A673 (cell line): ENCODE results near the gene PNKD. TPM values are rescaled to one million over a fixed set of nuclear protein-coding genes. Genes with fewer than 3 reads are reported as not detected.

Experiments
- BruUV-seq: library from RNA; stranded (reverse); fragments of 400-500 nt; replicated peaks from 2 replicates; lab custom pipeline; 2021; lab: Mats Ljungman, UMichigan
- CTCF ChIA-PET: fragments of 300-600 bp; sonication (Branson Sonifier 250); formaldehyde crosslinking; loops from one replicate; lab custom pipeline; 2022; ENCODE audit warnings: antibody characterized with exemption; lab: Charles Lee
- POLR2A ChIA-PET: fragments of 300-600 bp; sonication (Branson Sonifier 250); formaldehyde crosslinking; loops from one replicate; lab custom pipeline; 2022; ENCODE audit warnings: antibody characterized with exemption; ENCODE audit not compliant: low non-redundant PET; lab: Charles Lee
- DNase-seq: peaks from one replicate; pipeline ENCODE4 v3.0.0-alpha.2; 2015; ENCODE audit warnings: low spot score
- H3K27ac ChIP-seq: fragments of 200-600 bp; sonication (generic); 2 replicates; pipeline ENCODE4 v1.5.1; 2016; ENCODE audit warnings: mixed run types, low read depth, mild to moderate bottlenecking, mixed read lengths, antibody characterized with exemption, low read length; ENCODE audit not compliant: poor library complexity, severe bottlenecking
- H3K27me3 ChIP-seq: fragments of 200-600 bp; sonication (generic); replicated peaks from 2 replicates; pipeline ENCODE4 v1.6.1; 2017; ENCODE audit warnings: mixed run types, low read depth, mild to moderate bottlenecking, mixed read lengths, antibody characterized with exemption, low read length; ENCODE audit not compliant: insufficient read depth, poor library complexity
- H3K36me3 ChIP-seq: fragments of 200-600 bp; sonication (generic); 2 replicates; pipeline ENCODE4 v1.6.1; 2016; ENCODE audit warnings: mixed run types, mild to moderate bottlenecking, mixed read lengths, antibody characterized with exemption, low read length; ENCODE audit not compliant: insufficient read depth, poor library complexity, severe bottlenecking
- H3K4me1 ChIP-seq: fragments of 200-600 bp; sonication (generic); 2 replicates; pipeline ENCODE4 v1.6.1; 2017; ENCODE audit warnings: mixed run types, mild to moderate bottlenecking, mixed read lengths, antibody characterized with exemption, low read length; ENCODE audit not compliant: insufficient read depth, poor library complexity, severe bottlenecking
- H3K4me3 ChIP-seq: fragments of 200-600 bp; sonication (generic); 2 replicates; pipeline ENCODE4 v1.5.1; 2016; ENCODE audit warnings: low read depth, mixed run types, mild to moderate bottlenecking, mixed read lengths, low read length; ENCODE audit not compliant: poor library complexity, severe bottlenecking
- H3K9me3 ChIP-seq: fragments of 200-600 bp; sonication (generic); 2 replicates; pipeline ENCODE4 v1.6.1; 2016; ENCODE audit warnings: mixed run types, low read depth, mild to moderate bottlenecking, mixed read lengths, antibody characterized with exemption, low read length; ENCODE audit not compliant: poor library complexity, severe bottlenecking
- CTCF ChIP-seq: fragments of 300-800, 200-600 bp; sonication (generic); conservative IDR thresholded peaks from 2 replicates; pipeline ENCODE4 v1.5.1; 2017; ENCODE audit warnings: low read depth, mild to moderate bottlenecking, antibody characterized with exemption, low read length, moderate library complexity, mixed read lengths
- EZH2 ChIP-seq: fragments of 200-600 bp; sonication (generic); IDR thresholded peaks from 2 replicates; pipeline ENCODE4 v1.6.1; 2017; ENCODE audit warnings: borderline replicate concordance, low read depth, mild to moderate bottlenecking, mixed read lengths, antibody characterized with exemption, low read length; ENCODE audit not compliant: poor library complexity, severe bottlenecking
- intact Hi-C: fragments of 100-400 bp; cut with micrococcal nuclease; formaldehyde crosslinking; loops from one replicate; pipeline ENCODE4 v1.10.0; 2022; ENCODE audit not compliant: unreplicated experiment
- microRNA-seq: library from miRNA; unstranded; fragments of <30 nt; microRNA quantifications from one replicate; pipeline ENCODE4 v1.2.0, GENCODE V29; 2021
- total RNA-seq: library from RNA; stranded (reverse); gene quantifications from 2 replicates; pipeline ENCODE4 v1.2.3, GENCODE V29; 2021

Gene PNKD
- total RNA-seq, 1 experiment from 2014 or later: 36.7 TPM

GRCh38 chr2:218395826-218396687 lies 125.7 kb downstream of the PNKD start:
- no peak for TF ChIP-seq EZH2
- peak; percentile 87 for TF ChIP-seq CTCF
- ChIA-PET POLR2A (interaction anchor here (0.6 kb wide), 1 partner anchor 106 kb away, joined by 3 read pairs; no protein-coding TSS in a partner anchor), CTCF (interaction anchor here (0.6 to 1.6 kb wide), 14 partner anchors 9 to 315 kb away, joined by 3 to 6 read pairs (median 3); partner anchors contain the start of genes ARPC2, PNKD and TTLL4)
- Histone ChIP-seq H3K27ac (peak overlapping the region; percentile 91), H3K36me3 (no peaks in the 10 kb centered on the region), H3K4me3 (peak overlapping the region; percentile 97), H3K9me3 (no peaks in the 10 kb centered on the region), H3K4me1 (peaks cover 37% of the 10 kb centered on the region), H3K27me3 (no peaks in the 10 kb centered on the region)
- BruUV-seq: no TSS peak
- intact Hi-C loops: loop anchor here (2.0 to 5.0 kb wide), 4 partner anchors 95 to 451 kb away; partner anchors contain the start of gene TMBIM1
- DNase-seq: peak; percentile 98

Small RNA genes within 50 kb of the gene (microRNA-seq; reads per million reads assigned to microRNA genes)
- gene MIR6513: 1.1 reads per million
- not detected for gene MIR6810

Other genes with a start within 250 kb of the PNKD start
- 0.26 and 1.3 TPM in 2 replicates for gene RUFY4, start 201.3 kb upstream of the PNKD start, total RNA-seq
- gene CXCR2, start 144.5 kb upstream of the PNKD start, total RNA-seq: not detected in 2 replicates
- gene CXCR1, start 103.6 kb upstream of the PNKD start, total RNA-seq: not detected in 2 replicates
- gene ARPC2, start 53.3 kb upstream of the PNKD start, total RNA-seq: 241 and 291 TPM in 2 replicates
- gene GPBAR1, start 9.5 kb upstream of the PNKD start, total RNA-seq: 0.30 and 0.46 TPM in 2 replicates
- 74.7 and 78.8 TPM in 2 replicates for gene AAMP, start 382 bp upstream of the PNKD start, total RNA-seq
- 40.2 and 43.9 TPM in 2 replicates for gene TMBIM1, start 22.0 kb downstream of the PNKD start, total RNA-seq
- not detected in 2 replicates for gene CATIP, start 86.3 kb downstream of the PNKD start, total RNA-seq
- gene SLC11A1, start 111.8 kb downstream of the PNKD start, total RNA-seq: 0.09 TPM in 1 of 2 replicates, not detected in the other
- 72.3 and 77.4 TPM in 2 replicates for gene CTDSP1, start 129.3 kb downstream of the PNKD start, total RNA-seq
- gene VIL1, start 148.6 kb downstream of the PNKD start, total RNA-seq: not detected in 2 replicates